ENCODE measurements around the gene ZNF407.
"Not testable (repeated sequence)": the region's sequence is repeated elsewhere in the genome, so short reads cannot be mapped to it uniquely, and the experiment has no call there.

The ZNF407 gene

DNA sequence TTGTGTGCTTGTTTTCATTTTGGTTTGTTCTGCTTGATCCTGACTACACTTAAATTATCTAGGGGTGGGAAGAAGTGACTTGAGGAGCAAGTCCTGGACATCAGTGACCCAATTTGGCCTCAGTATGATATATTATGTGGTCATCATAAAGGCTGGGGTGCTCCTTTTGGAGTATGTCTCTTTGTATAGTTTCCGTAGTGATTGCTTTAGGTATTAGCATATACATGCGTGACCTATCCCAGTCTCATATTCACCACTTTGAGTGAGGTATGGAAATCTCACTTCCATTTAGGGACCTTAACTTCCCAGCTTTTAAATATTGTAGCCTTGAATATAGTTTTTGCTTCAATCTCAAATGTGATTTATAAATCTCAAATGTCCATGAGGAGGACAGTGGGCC is 370.3 kb downstream of the ZNF407 start:
- no peak overlapping the region for H3K27ac ChIP-seq
- TF ChIP-seq, protein P1, sequence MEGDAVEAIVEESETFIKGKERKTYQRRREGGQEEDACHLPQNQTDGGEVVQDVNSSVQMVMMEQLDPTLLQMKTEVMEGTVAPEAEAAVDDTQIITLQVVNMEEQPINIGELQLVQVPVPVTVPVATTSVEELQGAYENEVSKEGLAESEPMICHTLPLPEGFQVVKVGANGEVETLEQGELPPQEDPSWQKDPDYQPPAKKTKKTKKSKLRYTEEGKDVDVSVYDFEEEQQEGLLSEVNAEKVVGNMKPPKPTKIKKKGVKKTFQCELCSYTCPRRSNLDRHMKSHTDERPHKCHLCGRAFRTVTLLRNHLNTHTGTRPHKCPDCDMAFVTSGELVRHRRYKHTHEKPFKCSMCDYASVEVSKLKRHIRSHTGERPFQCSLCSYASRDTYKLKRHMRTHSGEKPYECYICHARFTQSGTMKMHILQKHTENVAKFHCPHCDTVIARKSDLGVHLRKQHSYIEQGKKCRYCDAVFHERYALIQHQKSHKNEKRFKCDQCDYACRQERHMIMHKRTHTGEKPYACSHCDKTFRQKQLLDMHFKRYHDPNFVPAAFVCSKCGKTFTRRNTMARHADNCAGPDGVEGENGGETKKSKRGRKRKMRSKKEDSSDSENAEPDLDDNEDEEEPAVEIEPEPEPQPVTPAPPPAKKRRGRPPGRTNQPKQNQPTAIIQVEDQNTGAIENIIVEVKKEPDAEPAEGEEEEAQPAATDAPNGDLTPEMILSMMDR (conservative IDR thresholded peaks at IDR 0.05): no peak

DNA sequence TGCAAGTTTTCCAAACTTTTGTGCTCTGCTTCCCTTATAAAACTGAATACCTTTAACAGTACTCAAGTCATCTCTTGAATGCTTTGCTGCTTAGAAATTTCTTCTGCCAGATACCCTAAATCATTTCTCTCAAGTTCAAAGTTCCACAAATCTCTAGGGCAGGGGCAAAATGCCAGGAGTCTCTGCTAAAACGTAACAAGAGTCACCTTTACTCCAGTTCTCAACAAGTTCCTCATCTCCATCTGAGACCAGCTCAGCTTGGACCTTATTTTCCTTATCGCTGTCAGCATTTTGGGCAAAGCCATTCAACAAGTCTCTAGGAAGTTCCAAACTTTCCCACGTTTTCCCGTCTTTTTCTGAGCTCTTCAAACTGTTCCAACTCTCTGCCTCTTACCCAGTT is 373.7 kb downstream of the ZNF407 start:
- not testable (repeated sequence) for H3K27ac ChIP-seq

DNA sequence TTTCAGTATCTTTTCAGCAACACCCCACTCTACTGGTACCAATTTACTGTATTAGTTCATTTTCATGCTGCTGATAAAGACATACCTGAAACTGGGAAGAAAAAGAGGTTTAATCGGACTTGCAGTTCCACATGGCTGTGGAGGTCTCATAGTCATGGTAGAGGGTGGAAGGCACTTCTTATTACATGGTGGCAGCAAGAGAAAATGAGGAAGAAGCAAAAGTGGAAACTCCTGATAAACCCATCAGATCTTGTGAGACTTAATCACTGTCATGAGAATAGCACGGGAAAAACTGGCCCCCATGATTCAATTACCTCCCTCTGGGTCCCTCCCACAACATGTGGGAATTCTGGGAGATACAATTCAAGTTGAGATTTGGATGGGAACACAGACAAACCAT is 374.1 kb downstream of the ZNF407 start:
- H3K27ac ChIP-seq: not testable (repeated sequence)

DNA sequence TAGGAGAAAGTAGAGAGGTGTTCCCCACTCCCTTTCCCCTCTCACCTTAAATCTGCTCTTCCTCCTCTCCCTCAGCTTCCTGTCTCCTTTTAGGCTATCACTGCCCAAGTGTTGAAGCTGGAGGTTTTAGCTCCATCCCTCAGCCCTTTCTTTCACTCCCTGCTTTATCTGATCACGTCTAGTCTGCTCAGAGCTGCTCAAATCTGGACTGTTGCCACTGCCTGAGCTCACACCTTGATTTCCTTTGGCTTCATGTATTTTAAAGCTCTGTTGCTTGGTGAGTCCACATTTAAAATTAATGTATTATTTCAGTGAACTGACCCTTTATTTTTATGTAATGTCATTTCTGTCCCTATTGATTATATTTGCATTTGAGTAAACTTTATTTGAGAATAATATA is 374.7 kb downstream of the ZNF407 start:
- TF ChIP-seq, protein P1 (conservative IDR thresholded peaks at IDR 0.05): no peak

DNA sequence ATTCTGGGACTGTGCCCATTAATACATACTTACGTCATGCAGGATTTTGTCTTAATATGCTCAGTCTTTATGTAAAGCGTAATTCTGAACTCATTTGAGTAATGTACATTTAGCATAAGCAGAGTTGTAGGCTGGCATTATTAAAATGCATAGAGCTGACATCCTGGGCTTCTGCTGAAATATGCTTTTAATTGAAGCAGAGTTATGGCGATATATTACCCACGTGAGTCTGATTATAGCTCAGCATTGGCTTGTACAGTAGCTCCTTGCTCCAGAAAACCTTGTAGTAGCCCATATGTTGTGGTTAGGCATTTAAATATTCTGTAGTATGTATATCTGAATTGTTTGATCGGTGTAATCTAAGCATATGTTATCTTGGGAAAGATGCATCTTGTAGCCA is 377.3 kb downstream of the ZNF407 start:
- TF ChIP-seq, protein P1 (conservative IDR thresholded peaks at IDR 0.05): no peak
- H3K27ac ChIP-seq: peak overlapping the region; percentile 75

More for the DNA sequence above, 374.7 kb downstream of the ZNF407 start:
- H3K27ac ChIP-seq: no peak overlapping the region

DNA sequence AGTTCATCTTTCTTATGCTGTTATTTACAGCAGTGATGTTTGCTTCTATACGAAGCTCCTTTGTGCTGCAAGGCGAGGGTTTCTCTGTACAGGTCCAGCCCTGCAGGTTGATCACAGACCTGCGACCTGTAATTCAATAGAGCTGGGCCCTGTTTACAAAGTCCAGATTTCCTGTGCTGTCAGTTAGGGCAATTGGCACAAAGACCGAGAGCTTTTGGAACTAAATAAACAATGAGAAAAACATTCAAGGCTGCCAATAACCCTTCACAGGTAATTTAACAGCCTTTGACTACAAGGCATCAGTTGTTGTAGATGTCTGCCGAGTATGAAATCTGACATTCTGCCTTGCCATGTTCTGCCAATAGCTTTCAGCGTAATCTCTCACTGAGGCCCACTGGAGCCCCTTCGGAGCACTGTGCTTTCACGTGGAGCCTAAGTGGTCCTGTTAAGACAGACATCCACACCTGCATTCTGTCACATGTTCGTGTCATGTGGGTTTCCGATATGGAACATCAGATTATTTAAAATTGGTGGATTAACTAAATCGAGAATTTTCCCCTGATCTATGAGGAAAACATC is 378.8 kb downstream of the ZNF407 start:
- peak overlapping the region; percentile 75 for H3K27ac ChIP-seq

DNA sequence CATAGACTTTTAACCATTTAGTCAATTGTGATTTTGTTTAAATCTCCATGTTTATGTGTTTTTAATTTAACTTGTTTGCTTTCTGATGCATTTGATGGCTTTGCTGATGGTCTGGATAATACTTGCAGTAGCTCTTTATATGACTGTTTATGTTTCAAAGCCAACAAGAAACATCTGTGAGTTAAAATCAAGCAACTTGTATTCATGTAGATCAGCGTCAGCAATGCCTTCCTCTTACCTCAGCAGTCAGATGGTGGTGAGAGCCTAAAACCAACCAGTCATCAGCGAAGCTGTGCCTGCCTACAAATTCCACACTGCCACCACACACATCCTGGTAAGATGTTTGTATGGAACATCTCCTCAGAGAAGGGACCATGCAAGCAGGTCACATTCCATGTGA is 379.4 kb downstream of the ZNF407 start:
- TF ChIP-seq, protein P1 (conservative IDR thresholded peaks at IDR 0.05): no peak
- H3K27ac ChIP-seq: peak overlapping the region; percentile 75

More for the DNA sequence above, 378.8 kb downstream of the ZNF407 start:
- TF ChIP-seq, protein P1 (conservative IDR thresholded peaks at IDR 0.05): no peak

DNA sequence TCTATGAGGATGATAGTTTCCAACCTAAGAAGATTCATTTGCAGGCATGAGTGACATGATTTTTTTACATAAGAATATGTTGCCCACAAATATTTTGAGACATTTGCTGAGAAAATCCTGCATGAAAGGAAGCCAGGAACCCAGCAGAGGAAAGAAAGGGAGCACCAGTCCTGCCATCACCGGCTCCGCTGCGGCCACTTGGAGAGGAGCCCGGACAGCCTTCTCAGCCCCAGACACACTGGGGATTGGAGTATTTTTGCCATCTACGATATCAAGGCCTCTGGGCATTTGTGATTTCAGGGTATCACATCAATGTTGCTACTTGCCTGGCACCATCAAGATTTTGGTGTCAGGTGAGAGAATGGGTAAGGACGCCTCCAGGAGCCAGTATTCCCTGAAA is 383.0 kb downstream of the ZNF407 start:
- TF ChIP-seq, protein P1 (conservative IDR thresholded peaks at IDR 0.05): no peak
- H3K27ac ChIP-seq: no peak overlapping the region

DNA sequence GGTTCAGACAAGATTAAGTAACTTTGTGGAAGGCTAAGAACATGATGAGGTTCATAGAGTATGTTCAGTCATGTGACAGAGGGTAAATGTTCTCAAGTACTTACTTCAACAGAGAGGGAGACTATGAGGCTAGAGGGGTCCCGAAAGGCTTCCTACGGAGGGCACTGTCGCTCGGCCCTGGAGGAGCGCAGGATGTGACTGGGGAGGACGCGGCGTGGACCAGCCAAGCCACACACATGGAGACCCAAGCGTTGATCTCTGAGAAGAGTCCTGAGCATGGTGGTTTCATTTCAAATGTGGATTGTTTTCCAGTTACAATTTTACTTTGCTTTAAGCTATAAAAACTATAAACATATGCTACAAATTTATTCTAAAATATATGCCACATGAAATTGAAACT is 383.8 kb downstream of the ZNF407 start:
- H3K27ac ChIP-seq: no peak overlapping the region
- TF ChIP-seq, protein P1 (conservative IDR thresholded peaks at IDR 0.05): no peak
